Panc1 (cell line): Measurements from ENCODE around the gene AP1B1.

Experiments
- CTCF ChIP-seq: fragments of 450-650 bp; IDR thresholded peaks from 2 replicates; pipeline ENCODE4 v1.5.1; 2017; ENCODE audit warnings: mild to moderate bottlenecking
- POLR2AphosphoS5 ChIP-seq: IDR thresholded peaks from 2 replicates; pipeline ENCODE4 v1.6.1; 2012; ENCODE audit warnings: mild to moderate bottlenecking, low read depth, low read length, moderate library complexity
- REST ChIP-seq, 2 experiments: IDR thresholded peaks; 2 replicates each; pipeline ENCODE4 v1.6.1; 2011 to 2012; ENCODE audit warnings: low read depth in 2 of 2, control low read depth in 1 of 2, low read length in 1 of 2, mild to moderate bottlenecking in 1 of 2, moderate library complexity in 1 of 2; ENCODE audit not compliant: insufficient read depth in 1 of 2
- SIN3A ChIP-seq: IDR thresholded peaks from 2 replicates; pipeline ENCODE4 v1.6.1; 2012; ENCODE audit warnings: low read depth, mild to moderate bottlenecking, low read length, moderate library complexity, borderline replicate concordance; ENCODE audit not compliant: insufficient read depth

DNA sequence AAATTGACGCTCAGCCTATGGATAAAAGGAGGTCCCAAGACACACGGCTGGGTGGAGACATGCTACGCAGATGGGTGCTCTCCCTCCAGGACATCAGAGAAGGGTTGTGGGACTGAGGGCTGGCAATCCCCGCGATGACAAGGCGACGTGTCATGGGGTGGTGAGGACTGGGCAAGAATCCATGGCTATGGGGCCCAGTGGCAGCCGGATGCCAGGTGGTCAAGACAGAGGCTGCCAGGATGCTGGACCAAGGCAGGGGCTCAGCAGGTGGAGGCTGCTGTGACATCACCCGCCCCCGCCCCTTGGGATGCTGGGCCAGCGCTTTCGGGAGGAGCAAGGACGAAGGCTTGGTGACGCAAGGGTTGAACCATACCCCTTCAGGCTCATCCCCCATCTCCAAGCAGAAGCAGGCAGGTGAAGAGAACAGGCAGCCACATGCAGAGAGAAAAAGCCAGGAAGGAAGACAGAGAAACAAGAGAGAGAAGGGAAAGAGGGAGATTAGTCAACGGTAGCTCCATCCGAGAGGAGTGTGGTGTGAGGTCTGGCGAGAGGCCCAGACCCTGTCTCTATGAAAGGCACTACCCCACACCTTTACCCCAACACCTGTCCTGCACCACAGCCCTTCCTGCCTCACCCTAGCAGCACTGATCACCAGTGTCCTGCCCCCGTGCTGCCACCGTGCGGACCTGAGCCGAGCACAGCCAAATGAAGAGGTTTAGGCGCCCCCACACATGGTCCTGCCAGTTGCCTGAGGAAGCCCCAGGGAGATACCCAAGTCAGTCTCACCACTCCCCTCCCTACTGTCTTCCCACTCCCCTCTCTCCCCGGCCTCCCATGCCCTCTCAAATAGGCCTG, 48.8 kb downstream of the AP1B1 start:
- TF ChIP-seq CTCF (no peak), POLR2AphosphoS5 (no peak), REST (IDR thresholded peaks at IDR 0.05; ENCODE audit: insufficient read depth in 1 of 2, low read depth in 2 of 2, low read length in 1 of 2) (no peak), SIN3A (no peak)
